OCI-M2 (cell line): ENCODE measurements around the gene ARAP2.

ENCODE experiments used
- DNase-seq: peaks from one replicate; lab custom pipeline; 2025; ENCODE audit not compliant: unreplicated experiment; lab: John Stamatoyannopoulos, UW

Gene ARAP2

DNA sequence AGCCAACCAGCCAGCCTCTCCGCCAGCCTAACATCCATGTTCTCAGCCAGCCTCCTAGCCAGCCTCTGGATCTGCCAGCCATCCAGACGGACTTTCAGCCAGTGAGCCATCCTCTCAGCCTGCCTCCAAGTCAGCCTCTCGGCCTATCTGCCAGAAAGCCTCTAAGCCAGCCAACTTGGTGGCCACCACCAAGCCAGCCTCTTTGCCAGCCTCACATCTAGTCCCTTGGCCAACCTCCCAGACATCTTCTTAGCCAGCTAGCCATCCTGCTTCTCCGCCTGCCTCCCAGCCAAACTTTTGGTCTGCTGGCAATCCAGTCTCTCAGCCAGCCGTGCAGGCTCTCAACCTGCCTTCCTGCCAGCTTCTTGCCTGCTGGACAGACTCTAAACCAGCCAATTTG, 16.4 kb upstream of the ARAP2 start:
- DNase-seq: no peak

DNA sequence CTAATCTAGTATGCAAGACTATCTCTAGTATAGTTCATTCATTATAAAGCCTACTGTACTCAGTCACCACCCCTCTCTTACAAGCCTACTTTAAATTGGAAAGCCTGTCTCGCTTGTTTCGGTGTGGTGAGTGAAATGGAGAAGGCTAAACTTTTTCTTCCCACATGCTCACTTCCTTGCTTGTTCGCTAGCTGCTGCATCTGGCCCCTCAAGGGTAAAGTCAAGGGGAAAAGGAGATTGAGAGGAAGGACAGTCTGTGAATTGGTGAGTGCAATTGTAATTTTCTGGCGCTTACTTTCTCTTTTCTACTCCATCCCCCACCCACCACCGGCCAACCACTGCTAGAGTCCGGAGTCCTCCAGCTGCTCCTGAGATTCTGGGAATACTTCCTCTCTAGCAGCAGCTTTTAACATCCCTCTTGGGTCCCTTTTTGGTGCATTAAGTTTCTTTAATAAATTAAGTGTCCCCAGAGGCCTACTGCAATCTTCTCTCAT, 12.1 kb upstream of the ARAP2 start:
- DNase-seq: no peak

DNA sequence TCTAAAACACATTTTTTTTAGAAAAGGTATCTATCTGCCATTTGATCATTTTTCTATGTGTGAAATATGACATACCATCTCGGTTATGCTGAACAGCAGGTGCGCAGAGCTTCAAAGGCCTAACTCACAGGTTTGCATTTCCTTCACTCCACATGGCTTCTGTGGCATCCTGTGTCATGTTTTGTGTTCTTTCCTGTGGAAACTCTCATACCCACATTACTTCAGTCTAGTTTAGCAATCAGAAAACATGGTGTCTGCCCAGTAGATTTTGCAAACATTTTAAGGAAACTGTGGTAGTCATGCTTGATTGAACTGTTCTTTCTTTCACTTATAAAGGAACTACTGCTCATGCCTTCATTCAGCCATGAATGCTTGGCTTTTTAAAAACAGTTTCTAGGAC, 11.3 kb upstream of the ARAP2 start:
- no peak for DNase-seq

DNA sequence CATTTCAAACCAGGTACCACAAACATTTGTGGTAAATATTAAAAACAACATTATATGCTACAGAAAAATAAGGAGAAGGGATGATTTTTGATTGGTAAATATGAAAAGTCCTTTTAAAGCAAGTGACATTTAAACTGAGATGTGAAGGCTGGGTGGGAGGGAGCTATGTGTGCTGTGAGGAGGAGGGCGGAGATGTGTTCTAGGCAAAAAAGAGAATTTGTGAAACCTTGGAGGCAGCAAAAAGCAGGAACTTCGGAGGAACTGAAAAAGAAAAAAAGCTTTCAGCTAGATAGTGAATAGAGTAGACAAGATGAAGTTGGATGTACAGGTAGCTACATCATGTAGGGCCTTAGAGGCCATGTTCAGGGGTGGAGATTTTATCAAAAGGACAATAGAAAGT, 10.1 kb upstream of the ARAP2 start:
- no peak for DNase-seq

DNA sequence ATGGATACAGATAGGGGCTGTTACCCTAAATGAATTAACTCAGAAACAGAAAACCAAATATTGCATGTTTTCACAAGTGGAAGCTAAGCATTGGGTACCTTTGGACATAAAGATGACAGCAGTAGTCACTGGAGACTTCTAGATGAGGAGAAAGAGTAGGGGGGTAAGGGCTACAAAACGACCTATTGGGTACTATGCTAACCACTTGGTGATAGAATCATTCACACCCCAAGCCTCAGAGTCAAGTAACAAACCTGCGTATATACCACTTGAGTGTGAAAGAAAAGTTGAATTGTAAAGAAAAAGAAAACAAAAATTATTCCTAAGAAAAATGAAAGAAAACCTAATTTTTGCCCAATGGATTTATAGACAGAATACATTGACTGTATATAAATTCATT, 7.7 kb upstream of the ARAP2 start:
- DNase-seq: no peak

DNA sequence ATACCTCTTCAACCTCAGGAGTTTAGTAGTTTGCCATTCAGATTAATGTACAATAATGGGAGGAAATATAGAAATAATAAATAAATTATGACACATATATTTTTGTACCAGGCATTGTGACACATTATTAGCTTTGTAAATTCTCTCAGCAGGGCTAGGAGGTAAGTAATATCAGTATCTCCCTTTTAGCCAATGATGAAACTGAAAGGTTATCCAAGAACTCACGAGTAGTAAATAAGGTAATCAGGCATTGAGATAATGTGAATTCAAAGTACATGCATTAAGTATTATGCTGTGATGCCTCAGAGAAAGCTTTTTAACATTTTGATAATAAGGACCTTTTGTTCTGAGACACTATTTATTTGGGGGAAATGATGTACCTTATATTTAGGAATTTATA, 5.3 kb upstream of the ARAP2 start:
- DNase-seq: no peak

DNA sequence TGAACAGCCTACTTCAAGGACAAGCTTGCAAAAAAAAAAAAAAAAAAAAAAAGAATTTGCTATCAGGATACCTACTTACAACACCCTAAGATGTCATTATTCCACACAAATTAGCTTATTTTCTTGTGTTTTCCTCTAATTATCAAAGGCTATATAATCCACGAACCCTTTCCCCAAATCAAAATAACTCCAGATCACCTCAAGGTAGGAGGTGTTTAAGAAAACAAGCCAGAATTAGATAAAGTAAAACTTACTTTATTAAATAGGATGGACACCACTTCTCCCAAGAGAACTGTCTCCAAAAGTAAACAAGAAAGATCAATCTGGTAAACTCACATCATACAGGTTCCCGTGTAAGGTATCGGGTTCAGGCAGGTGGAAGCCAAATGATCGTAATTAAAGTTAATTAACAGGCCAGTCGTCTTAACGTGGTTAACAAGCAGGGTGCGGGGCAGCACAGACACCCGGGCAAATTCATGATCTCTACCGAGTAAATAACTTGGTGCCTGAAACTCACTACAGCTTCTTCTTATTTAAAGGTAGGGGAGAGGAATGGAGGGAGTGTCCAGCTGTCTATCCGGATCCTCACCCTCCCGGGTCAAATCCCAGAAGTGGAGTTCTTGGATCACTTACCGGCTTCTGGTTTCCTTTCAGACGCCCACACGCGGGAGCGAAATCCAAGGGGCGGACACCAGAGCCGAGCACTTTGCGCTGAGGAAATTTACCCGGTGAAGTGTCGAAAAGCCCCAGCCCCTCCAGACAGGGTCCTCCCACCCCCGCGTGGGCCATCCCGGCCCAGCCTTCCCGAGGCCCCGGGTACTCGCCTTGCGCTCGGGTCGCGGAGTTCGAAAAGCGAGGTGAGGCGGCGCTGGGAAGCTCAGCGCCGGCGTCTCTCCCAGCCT, 708 bp downstream of the ARAP2 start:
- no peak for DNase-seq

DNA sequence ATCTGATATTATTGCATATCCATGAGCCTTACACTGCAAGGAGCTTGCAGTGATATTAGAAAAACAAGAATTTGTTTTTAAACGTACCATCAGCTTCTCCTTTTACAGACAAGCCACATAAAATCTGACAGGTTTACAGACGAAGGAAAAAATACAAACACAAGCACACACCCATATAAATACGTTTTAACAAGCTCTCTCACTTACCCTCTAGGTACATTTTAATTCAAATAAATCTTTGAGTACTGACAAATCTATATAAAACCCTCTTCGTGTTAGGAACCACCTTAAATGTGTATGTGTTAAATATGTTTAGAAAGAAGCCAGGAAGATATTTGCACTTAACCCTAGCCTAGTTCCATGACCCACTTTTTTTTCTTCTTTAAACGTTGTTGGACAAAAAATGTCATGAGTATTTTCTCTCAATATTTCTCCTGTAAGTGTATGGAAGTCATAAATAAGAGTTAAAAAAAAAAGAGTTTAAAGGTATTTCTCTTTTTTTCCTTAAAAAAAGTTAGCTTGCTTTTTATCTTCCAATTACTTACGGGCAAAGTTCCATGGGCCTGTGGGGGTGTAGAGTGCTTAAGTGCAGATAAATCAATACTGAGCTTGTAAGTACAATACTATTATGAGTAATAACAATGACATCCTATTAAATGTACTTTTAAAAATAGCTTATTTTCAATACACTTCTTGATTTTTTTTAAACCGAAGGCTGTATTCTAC, 1.5 kb downstream of the ARAP2 start:
- DNase-seq: no peak

DNA sequence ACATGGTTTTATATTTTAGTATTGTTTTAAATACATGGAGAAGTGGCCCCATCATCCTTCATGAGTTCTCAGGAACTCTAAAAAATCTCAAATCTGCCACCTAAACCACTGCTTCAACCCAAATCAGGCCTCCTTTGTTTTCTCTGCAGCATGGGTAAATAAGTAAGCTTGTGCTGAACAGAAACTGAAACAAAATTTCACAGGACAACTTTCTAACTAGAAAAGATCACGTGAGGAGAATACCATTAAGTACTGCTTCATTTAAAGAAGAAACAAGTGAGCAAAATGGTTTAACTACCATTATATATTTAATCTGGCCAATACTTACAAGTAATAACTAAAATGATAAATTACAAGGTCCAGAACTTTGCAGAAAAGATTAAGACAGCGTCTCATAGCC, 2.5 kb downstream of the ARAP2 start:
- DNase-seq: no peak

DNA sequence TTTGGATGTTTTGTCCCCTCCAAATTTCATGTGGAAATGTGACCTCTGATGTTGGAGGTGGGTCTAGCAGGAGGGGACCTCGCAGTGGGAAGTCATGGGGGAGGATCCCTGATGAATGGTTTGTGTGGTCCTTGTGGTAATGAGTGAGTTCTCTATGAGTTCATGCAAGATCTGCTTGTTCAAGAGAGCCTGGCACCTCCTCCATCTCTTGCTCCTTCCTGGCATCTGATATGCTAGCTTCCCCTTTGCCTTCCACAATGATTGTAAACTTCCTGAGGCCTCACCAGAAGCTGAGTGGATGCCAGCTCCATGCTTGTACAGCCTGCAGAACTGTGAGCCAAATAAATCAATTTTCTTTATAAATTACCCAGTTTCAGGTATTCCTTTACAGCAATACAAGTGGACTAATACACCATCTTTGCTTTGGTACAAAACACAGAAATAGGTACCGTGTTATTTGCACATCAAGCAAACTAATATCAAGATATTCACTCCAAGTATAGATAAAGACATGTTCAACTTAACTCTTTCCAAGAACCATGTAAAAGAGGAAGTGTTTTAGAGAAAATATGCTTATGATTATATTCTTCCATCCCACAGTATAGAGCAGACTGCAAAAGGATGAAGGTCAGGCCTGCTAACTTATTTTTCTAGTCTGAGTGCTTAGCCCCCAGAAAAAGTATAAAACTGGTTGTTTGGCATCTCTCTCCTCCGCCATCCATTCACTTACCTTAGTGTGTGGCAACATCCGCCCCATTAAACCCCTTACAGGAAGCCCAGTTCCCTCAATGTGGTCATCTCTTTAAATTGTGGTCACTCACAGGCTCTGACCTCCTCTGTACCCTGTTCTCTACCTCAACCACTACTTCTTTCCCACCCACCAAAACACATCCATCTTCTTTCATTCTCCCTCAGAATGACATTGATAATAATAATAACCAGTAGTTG, 6.7 kb downstream of the ARAP2 start:
- DNase-seq: no peak

DNA sequence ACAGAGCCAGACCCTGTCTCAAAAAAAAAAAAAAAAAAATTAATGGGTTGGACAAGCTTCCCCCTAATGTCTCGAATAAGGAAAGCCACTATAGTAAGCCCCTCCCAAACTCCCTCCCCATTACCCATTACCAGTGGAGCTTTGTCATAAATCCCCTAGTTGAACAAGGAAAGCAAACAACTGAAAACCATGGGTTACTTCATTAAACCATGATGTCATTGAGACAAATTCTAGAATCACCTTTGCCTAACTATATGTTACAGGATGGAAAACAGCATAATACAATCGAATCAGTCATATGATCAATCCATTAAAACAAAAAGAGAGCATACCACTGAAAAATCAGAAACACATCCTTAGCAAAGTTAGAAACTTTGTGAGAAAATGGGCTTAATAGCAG, 8.2 kb downstream of the ARAP2 start:
- no peak for DNase-seq

DNA sequence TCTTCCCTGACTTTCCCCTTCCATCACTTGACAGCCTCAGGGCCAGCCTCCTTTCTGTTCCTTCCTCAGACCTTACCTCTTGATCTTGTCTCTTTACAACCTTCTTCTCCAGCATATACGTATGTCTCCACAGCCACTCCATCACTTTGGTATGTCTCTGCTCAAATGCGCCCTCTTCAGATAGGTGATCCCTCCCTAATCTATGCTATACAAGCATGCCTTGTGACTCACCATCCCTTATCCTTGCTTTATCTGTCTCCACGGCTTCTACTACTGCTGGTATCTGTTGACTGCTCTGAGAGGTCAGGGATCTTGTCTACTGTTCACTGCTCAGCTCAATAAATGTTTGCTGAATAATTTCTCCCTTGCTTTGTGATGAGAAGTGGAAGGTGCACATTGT, 9.0 kb downstream of the ARAP2 start:
- no peak for DNase-seq

DNA sequence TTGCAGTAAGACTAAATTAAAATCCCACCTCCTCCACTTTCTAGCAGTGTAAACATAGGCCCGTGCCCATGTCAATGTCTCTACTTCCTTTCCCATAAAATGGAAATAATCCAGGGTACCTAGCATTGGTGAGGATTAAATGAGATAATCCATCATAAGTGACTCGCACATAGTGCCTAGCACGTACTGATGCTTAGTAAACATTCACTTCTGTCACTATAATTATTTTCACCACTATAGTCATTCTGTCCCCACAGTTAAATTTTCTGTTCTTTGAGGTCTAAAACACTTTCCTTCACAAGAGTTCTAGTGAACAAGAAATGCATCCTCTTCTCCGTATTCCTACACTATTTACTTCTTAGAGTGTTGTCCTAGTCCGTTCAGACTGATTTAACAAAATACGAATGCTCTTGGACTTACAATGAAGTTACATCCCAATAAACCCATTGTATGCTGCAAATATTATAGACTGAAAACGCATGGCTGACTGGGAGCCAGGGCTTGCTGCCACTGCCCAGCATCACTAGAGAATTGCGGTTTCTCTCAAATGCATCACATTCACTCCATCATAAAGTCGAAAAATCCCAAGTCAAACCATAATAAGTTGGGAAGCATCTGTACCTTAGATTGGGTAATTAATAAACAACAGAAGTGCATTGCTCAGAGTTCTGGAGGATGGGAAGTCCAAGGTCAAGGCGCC, 10.6 kb downstream of the ARAP2 start:
- DNase-seq: no peak

DNA sequence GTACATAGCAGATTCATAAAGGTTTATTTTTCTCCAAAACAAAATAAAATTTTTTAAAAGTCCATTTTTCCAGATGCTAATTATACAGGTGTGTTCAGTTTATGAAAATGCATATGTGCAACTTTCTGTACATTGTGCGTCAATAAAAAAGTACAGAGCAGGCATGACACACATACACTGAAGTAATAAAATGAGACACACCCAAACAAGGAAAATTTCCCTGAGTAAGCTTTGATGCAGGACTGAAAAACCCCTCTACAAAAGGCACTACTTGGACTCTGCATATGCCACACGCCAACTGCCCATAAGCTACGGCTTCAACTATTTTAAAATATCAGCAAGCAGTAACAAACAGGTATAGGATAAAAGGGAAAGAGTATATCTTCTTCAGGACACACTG, 13.8 kb downstream of the ARAP2 start:
- no peak for DNase-seq

DNA sequence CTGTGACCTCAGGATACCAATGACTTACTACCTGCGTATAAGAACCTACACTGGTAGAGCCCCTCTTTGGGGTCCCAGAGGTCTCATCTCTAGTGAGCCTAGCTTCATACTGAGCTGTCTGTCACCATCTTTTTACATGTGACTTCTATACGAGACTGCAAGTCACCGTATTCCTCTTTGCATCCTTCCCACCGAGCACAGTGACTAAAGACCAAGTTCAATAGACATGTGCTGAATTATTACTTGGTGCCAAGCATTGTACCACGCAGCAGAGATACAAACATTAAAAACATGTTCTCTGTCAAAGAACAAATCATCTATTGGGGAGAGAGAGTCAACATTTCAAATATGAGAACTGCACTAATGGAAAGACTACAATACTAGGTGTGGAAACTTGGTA, 16.4 kb downstream of the ARAP2 start:
- no peak for DNase-seq

DNA sequence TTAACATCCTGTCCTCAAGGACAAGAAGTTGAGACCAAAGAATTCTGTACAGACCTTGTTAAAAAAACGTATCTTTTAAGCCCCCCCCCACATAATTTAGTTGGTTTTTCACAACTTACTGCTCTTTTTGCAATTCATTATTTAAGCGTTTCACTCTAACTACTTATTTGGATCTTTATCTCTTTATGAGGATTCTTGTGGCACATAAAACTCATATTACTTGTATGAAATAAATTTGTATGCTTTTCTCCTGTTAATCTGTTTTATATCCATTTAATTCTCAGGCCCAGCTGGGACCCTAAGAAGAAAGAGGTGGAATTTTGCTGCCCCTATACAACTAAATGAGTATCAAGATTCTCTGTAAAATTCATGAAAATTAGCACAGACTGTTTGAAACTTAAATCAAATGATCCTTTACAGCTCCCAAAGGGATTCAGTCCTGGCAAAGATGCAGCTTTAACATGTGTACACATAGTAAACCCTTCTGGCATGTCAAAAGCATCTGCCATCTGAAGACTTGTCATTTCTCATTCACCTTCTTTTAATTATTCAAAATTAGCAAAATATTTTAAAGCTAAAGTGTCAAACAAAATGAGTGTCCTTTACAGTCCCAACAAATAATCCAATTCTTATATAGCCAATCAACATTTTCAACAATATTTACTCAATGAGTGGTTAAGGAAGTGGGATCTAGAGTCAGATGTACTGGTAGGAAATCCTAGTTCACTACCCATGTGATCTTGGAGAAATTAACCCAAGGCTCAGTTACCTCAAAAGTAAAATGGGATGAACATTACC, 17.7 kb downstream of the ARAP2 start:
- no peak for DNase-seq

DNA sequence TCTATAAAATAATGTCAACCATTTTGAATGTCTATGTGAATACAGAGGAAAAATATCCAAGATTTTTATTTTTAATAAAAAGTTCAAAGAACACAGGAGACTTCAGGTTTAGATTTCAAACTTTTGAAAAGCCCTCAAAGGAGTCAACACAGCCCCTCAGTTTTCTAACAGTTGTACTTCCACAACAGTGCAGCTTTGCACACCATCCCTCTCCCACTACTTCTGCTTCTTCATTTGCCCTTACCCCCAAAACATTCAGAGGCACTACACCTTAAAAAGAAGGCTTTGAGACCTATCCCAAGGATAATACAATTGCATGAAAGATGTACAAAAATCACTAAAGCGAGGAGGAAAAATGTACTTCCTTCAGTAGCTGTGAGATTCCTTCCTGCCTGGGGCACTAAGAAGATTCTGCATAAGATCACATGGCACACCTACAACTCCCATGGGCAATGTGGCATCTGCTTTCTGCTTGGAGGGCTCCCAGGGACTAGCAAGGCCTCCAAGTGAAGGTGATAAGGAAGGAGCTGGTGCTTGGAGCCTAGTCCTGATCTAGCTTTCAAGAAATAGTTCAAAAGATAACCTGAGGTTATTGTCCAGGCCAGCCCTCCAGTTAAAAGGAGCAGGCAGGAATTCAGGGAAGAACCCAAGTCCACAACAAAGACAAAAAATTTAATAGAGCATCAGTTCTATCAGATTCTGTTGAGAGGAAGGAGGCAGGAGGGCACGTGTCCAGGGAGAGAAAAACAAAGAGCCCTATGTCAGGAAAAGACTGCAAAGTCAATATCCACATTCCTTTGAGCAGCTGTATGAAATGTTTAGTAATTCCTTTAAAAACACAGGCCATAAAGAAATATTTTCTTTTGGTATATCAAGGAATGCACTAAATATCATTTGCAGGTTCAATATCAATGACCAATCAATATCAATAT, 19.1 kb downstream of the ARAP2 start:
- DNase-seq: no peak

DNA sequence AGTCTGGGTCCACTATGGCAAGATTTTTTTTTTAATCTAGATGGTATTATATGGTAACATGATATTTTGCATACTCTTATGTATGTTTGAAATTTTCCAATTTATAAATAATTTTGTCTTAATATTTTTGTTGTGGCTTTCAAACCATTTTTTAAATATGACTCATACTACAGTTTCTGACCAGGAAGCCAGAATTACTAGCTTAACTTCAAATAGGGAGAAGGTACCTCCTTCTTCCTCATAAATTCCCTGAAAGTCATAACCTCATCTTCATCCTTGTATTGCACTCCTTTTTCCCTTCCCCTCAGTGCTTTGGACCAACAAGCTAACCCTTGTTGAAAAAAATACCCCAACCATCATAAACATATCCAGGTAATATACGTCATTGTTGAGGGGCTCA, 21.6 kb downstream of the ARAP2 start:
- no peak for DNase-seq

DNA sequence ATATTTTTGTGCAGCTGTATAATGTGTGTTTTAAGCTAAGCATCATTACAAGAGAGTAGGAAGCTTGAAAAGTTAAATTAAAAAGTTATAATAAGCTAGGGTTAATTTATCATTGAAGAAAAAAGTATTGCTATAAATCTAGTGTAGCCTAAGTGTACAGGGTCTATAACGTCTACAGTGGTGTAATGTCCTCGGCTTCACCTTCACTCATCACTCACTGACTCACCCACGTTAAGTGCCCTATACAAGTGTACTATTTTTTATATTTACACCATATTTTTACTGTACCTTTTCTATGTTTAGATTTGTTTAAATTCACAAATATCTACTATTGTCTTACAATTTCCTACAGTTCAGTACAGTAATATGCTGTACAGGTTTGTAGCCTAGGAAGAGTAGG, 23.5 kb downstream of the ARAP2 start:
- no peak for DNase-seq
